HG03565 (cell line): ENCODE data around the gene ORMDL3.
A peak's percentile ranks its signal among the peaks of the same experiment; 100 is the strongest.
"Not testable (repeated sequence)": the region's sequence is repeated elsewhere in the genome, so short reads cannot be mapped to it uniquely, and the experiment has no call there.

Source experiments
- ATAC-seq: cut with Tn5 transposase; IDR thresholded peaks from one replicate; pipeline ENCODE4 v1.9.1; 2021; ENCODE audit warnings: mild to moderate bottlenecking, moderate library complexity; ENCODE audit not compliant: unreplicated experiment

ORMDL3 gene

GRCh38 chr17:39950871-39951348, 23.5 kb upstream of the ORMDL3 start:
- no peak for ATAC-seq

- no peak for ATAC-seq
These were observed 21.6 kb upstream of the ORMDL3 start for GRCh38 chr17:39949028-39949427.

- ATAC-seq, result not testable (repeated sequence)
These were observed 21.1 kb upstream of the ORMDL3 start for GRCh38 chr17:39948489-39948828.

- ATAC-seq, result no peak
These were observed 19.3 kb upstream of the ORMDL3 start for GRCh38 chr17:39946551-39947330.

- ATAC-seq, result no peak
These were observed 17.0 kb upstream of the ORMDL3 start for GRCh38 chr17:39944393-39944711.

DNA sequence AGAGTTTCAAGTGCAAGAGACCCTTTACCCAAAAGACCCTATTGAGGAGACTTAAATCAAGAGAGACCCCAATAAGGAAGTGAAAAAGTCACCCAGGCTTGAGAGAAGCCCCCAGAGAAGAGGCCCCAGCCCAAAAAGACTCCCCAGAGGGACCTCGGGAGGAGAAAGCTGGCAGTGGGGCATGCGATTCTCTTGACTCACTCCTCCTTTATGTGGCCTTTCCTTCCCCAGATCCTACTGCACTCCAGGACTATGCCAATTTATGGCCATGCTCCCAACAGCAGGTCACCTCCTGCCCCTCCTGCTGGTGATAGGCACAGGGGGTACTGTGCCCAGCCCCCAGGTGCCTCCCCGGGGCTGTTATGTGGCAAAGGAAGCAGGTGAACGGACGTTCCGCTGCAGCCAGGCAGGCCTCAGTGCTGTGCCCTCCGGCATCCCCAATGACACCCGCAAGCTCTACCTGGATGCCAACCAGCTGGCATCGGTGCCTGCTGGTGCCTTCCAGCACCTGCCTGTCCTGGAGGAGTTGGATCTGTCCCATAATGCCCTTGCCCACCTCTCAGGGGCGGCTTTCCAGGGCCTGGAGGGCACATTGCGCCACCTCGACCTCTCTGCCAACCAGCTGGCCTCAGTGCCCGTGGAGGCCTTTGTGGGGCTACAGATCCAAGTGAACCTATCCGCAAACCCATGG, 16.4 kb upstream of the ORMDL3 start:
- no peak for ATAC-seq

DNA sequence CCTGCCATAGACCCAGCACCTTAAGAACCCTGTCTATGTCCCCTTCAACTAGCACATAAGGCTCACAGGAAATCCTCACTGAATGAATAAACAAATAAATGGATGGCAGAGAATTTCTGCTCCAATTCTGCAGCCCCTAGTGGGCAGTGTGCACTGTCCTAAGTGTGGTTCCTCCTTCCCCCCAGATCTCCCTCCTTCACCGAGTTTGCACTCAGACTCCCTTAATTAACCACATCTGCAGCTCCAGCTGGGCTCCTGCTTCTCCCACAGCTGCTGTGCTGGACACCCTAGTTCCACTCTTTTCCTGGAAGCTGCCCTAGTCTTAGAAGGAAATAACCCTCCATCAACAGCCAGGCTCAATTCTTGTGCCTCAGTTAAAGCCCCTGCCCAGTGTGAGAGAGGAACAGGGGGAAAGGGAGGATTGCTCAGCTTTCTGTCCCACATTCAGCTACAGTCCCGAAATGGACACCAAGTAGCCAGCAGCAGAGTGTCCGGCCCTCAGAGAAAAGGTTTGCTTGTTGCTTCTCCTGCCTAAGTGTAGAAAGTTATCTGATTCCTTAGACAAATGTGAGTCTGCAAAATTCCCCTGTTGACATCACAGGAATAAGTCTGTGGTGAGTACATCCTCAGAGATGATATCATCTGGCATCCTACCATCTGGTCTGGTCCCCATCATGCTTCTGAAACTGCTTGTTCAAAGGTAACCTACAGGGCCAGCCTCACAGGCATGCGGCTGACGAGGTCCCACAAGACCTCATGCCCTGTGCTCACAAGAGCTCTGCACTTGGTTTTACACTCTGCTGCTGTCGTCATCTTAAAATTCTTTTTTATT, 12.4 kb upstream of the ORMDL3 start:
- peak; percentile 48 for ATAC-seq

DNA sequence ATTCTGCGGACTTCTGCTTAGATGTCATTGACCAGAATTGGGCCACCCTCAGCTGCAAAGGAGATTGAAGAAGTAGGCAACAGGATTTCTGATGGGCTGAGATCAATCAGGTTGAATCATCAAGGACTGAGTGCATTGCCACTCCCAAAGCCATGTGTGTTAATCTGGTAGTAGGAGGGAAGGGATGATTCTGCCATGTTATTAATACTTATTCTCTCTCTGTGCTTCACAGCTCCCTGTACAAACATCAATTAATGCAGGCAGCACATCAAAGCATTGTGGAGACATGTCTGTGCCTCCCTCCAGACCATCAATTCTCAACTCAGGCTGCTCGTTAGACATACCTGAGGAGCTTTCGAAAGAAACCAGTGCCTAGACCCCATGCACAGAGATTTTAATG, 11.7 kb upstream of the ORMDL3 start:
- ATAC-seq, result no peak

DNA sequence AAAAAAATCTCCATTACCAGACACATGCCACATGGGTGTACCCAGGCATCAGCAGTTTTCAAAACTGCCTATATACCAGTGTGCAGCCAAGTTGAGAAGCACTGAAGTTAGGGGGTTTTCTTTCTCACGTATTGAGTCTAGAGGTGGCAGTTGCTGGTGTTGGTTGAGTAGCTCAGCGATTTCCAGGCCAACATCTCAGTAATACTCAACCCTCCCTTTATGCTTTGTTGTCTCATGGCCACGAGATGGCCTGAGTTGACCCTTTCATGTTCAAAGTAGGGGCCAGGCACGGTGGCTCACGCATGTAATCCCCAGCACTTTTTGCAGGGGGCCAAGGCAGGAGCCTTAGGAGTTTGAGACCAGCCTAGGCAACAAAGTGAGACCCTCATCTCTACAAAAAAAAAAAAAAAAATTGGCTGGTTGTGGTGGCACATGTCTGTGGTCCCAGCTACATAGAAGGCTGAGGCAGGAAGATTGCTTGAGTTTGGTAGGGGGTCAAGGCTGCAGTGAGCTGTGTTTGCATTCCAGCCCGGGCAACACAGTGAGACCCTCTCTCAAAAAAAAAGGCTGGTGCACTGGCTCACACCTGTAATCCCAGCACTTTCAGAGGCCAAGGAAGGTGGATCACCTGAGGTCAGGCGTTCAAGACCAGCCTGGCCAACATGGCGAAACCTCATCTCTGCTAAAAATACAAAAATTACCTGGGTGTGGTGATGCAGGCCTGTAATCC, 10.9 kb upstream of the ORMDL3 start:
- ATAC-seq, result peak; percentile 48

DNA sequence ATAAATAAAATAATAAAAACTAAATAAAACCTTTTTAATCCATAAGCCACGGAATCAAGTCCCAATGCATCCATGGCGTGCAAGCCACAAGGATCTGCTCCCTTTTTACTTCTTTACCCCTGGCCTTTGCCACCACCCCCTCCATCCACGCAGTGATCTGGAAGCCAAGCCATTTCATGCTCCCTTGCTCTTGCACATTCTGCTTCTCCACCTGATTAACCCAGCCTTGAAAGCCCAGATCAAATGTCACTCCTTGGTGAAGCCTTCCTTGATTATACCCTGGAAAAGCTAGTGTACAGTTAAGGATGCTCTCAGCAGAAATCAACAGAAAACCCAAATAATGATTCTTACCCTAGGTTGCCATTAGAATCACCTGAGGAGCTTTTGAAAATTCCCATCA, 10.0 kb upstream of the ORMDL3 start:
- no peak for ATAC-seq

- ATAC-seq, result no peak
These were observed 8.5 kb upstream of the ORMDL3 start for GRCh38 chr17:39935909-39936308.

GRCh38 chr17:39934324-39934723, 6.9 kb upstream of the ORMDL3 start:
- ATAC-seq, result no peak

GRCh38 chr17:39933912-39934311, 6.5 kb upstream of the ORMDL3 start:
- no peak for ATAC-seq

- ATAC-seq, result no peak
These were observed 2.4 kb upstream of the ORMDL3 start for GRCh38 chr17:39929646-39930407.

DNA sequence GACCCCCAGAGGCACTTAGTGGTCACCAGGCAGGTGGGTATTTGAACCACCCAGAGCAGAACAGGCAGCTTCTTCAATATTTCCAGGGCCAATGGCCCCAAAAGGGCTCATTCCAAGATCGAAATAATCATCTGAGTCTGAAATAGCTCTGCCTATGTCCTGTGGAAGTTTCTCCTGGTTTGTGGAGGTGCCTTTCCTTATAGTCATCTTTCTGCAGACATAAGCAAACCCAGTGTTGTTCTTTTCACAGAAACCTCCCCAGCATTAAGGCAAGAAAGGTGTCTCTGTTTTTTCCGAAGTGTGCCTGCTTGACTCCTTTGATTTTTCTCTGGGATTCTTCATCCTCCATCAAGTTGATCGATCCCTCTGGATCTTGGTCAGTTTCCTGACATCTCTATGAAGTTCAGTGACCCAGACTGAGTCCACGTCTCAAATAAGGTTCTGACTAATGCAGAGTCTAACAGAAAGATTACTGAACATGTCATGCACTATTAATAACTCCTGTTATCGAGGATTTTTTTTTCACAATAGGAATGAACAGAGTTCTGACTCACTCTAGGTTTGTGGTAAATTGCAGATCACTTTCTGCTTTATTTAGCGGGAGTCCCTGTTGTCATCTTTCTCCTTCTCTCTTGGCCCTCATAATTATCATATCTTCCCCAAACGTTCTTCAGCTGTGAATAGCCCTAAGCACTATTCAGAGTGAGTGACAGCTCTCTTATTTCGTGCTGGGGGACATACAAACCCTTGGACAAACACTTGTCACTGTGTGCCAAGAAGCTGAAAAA, 1.7 kb upstream of the ORMDL3 start:
- ATAC-seq, result peak; percentile 41

- ATAC-seq, result no peak
These were observed 792 bp upstream of the ORMDL3 start for GRCh38 chr17:39927929-39928857.

GRCh38 chr17:39926588-39927100, 757 bp downstream of the ORMDL3 start:
- ATAC-seq, result no peak

GRCh38 chr17:39926135-39926587, 1.2 kb downstream of the ORMDL3 start:
- ATAC-seq, result no peak
